GM12878 (cell line): ENCODE results near the gene SINHCAF. TPM values are rescaled to one million over a fixed set of nuclear protein-coding genes. Genes with fewer than 3 reads are reported as not detected.

Experiments used
- ASH2L ChIP-seq: fragments of 300-600, 200-600 bp; sonication (generic); IDR thresholded peaks from 2 replicates; pipeline ENCODE4 v1.6.1; 2017; ENCODE audit warnings: low read depth, mild to moderate bottlenecking, borderline replicate concordance
- BCLAF1 ChIP-seq: fragments of 450-650 bp; IDR thresholded peaks from 2 replicates; pipeline ENCODE4 v1.6.1; 2017; ENCODE audit warnings: antibody characterized with exemption, mild to moderate bottlenecking, moderate library complexity
- BHLHE40 ChIP-seq, 2 experiments: fragments of 450-650 bp in 1 of 2; IDR thresholded peaks; 2 replicates each; pipeline ENCODE4 v1.6.1; 2011 to 2017; ENCODE audit warnings: low read depth in 2 of 2, borderline replicate concordance in 1 of 2, improper control_type of control experiment in 1 of 2, low read length in 1 of 2, mild to moderate bottlenecking in 1 of 2
- BRCA1 ChIP-seq: IDR thresholded peaks from 2 replicates; pipeline ENCODE4 v1.6.1; 2011; ENCODE audit warnings: low read depth, low read length, improper control_type of control experiment
- EP300 ChIP-seq, 2 experiments: fragments of 150-350 bp in 1 of 2; IDR thresholded peaks; 2 replicates each; pipeline ENCODE4 v1.6.1; 2011 to 2012; ENCODE audit warnings: low read depth in 2 of 2, low read length in 2 of 2, borderline replicate concordance in 1 of 2, improper control_type of control experiment in 1 of 2, inconsistent platforms in 1 of 2; ENCODE audit not compliant: control insufficient read depth in 1 of 2
- FOS ChIP-seq: IDR thresholded peaks from 3 replicates; pipeline ENCODE4 v1.6.1; 2011; ENCODE audit warnings: borderline replicate concordance; ENCODE audit not compliant: insufficient read length; ENCODE audit errors: extremely low read depth
- HDAC6 ChIP-seq: fragments of 200-600 bp; sonication (generic); IDR thresholded peaks from one replicate; pipeline ENCODE4 v1.8.0; 2017; ENCODE audit warnings: antibody characterized with exemption; ENCODE audit not compliant: unreplicated experiment
- IKZF1 ChIP-seq: fragments of 450-650 bp; conservative IDR thresholded peaks from 2 replicates; pipeline ENCODE4 v1.6.1; 2017; ENCODE audit warnings: antibody characterized with exemption, mild to moderate bottlenecking
- IRF3 ChIP-seq: fragments of 450-650 bp; IDR thresholded peaks from 2 replicates; pipeline ENCODE4 v1.6.1; 2014; ENCODE audit warnings: mild to moderate bottlenecking
- MEF2A ChIP-seq: IDR thresholded peaks from 2 replicates; pipeline ENCODE4 v1.6.1; 2011; ENCODE audit warnings: low read depth, mild to moderate bottlenecking, low read length, moderate library complexity; ENCODE audit not compliant: insufficient read depth
- NR2F1 ChIP-seq: fragments of 450-650 bp; conservative IDR thresholded peaks from 2 replicates; pipeline ENCODE4 v1.6.1; 2017; ENCODE audit warnings: mild to moderate bottlenecking
- PKNOX1 ChIP-seq: fragments of 450-650 bp; IDR thresholded peaks from 2 replicates; pipeline ENCODE4 v1.6.1; 2016; ENCODE audit warnings: mild to moderate bottlenecking
- RAD21 ChIP-seq: IDR thresholded peaks from 2 replicates; pipeline ENCODE4 v1.6.1; 2011; ENCODE audit warnings: mild to moderate bottlenecking, low read depth, low read length, moderate library complexity; ENCODE audit not compliant: insufficient read depth
- RB1 ChIP-seq: fragments of 450-650 bp; formaldehyde crosslinking; IDR thresholded peaks from 2 replicates; pipeline ENCODE4 v1.6.1; 2017; ENCODE audit warnings: mild to moderate bottlenecking, borderline replicate concordance
- RUNX3 ChIP-seq: IDR thresholded peaks from 2 replicates; pipeline ENCODE4 v1.6.1; 2012; ENCODE audit warnings: low read length, inconsistent platforms
- SMAD5 ChIP-seq: IDR thresholded peaks from 2 replicates; pipeline ENCODE4 v1.6.1; 2016; ENCODE audit warnings: antibody characterized with exemption, low read depth
- SRF ChIP-seq, 2 experiments: IDR thresholded peaks; 2 replicates each; pipeline ENCODE4 v1.6.1; 2011; ENCODE audit warnings: low read depth in 2 of 2, low read length in 2 of 2, mild to moderate bottlenecking in 1 of 2, moderate library complexity in 1 of 2
- STAT1 ChIP-seq: fragments of 450-650 bp; conservative IDR thresholded peaks from 2 replicates; pipeline ENCODE4 v1.6.1; 2014; ENCODE audit warnings: antibody characterized with exemption, mild to moderate bottlenecking
- STAT3 ChIP-seq: IDR thresholded peaks from 2 replicates; pipeline ENCODE4 v1.6.1; 2011; ENCODE audit warnings: low read depth, low read length, improper control_type of control experiment
- YBX1 ChIP-seq: fragments of 450-650 bp; IDR thresholded peaks from 2 replicates; pipeline ENCODE4 v1.6.1; 2016; ENCODE audit warnings: antibody characterized with exemption
- ZNF24 ChIP-seq: fragments of 450-650 bp; IDR thresholded peaks from 2 replicates; pipeline ENCODE4 v1.6.1; 2017; ENCODE audit warnings: antibody characterized with exemption, mild to moderate bottlenecking
- ZZZ3 ChIP-seq: IDR thresholded peaks from 2 replicates; pipeline ENCODE4 v1.6.1; 2011; ENCODE audit warnings: low read depth; ENCODE audit not compliant: control insufficient read depth, insufficient read length
- polyA plus RNA-seq, 11 experiments: library from polyadenylated mRNA; depleted of rRNA in 4 of 11; unstranded in 6 of 11; stranded (reverse) in 5 of 11; fragments of >200 nt; fragmentation: Nextera tagmentation in 4 of 11; fragmentation: Illumina TruSeq in 1 of 11; extraction: Ambion mirVana in 4 of 11; extraction: Trizol in 1 of 11; gene quantifications; 1 replicate in 1 of 11; 2 replicates in 10 of 11; pipeline versions ENCODE4 v1.2.1 to v1.2.3, GENCODE V29; 2011 to 2016; ENCODE audit warnings: inconsistent platforms in 2 of 11, missing spikeins in 2 of 11, low read depth in 1 of 11
- total RNA-seq, 4 experiments: library from RNA; depleted of rRNA in 3 of 4; stranded (reverse); fragments of >200 nt in 3 of 4; fragmentation: Illumina TruSeq in 1 of 4; extraction: Trizol in 1 of 4; gene quantifications; 2 replicates each; pipeline versions ENCODE4 v1.2.1 to v1.2.3, GENCODE V29; 2013 to 2021
- TF ChIP-seq, protein P1 (sequence below): IDR thresholded peaks from 2 replicates; pipeline ENCODE4 v1.6.1; 2011; ENCODE audit warnings: low read depth, low read length, improper control_type of control experiment, borderline replicate concordance

Gene SINHCAF
- total and polyA plus RNA-seq, 10 of the 15 experiments (the other 5 are each of a cell fraction or from before 2014, with no cell fraction given) = 60.4 to 156 (median 90.3) TPM

DNA sequence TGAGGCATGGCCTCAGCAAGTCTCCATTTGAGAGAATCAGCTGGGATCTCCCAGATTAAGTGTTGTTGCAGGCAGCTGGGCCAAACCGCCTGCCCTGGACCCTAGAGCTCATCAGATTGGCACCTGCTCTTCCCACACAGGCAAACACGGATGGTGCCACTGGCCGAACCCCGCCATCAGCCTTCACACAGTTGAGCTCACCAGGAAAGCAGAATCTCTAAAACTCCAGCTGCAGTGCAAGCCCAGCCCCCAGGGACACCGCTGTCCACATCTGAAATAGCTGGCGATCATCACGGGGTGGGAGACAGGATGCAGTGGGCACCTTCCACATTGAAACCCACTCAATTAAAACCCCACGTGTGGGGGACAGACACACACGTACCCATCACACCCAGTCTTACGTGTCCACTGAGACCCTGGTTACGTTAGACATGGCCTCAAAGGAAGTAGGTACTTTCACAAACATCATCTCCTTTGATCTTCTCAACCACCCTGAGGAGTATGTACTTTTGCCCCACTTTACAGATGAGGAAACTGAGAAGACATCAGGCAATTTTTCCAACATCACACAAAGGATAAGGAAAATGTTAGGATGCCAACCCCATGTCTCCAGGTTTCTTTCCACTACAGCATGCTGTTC lies 88.8 kb downstream of the SINHCAF start (continued):
- TF ChIP-seq BCLAF1 (no peak), ZNF24 (no peak), NR2F1 (no peak), IRF3 (no peak), RUNX3 (0 out of 2 replicates have a peak, but pooled peaks have one; percentile 4), RAD21 (no peak), PKNOX1 (no peak), IKZF1 (0 out of 2 replicates have a peak, but pooled peaks have one; percentile 28), BRCA1 (no peak), EP300 (IDR thresholded peaks at IDR 0.05; ENCODE audit: borderline replicate concordance in 1 of 2, control insufficient read depth in 1 of 2, low read depth in 2 of 2, low read length in 2 of 2) (peak in 1 of 2 experiments; percentile 76; a peak in 2 of 4 replicates), STAT3 (no peak), ASH2L (no peak), YBX1 (no peak), SMAD5 (no peak), FOS (no peak), SRF (IDR thresholded peaks at IDR 0.05; ENCODE audit: low read depth in 2 of 2, low read length in 2 of 2) (no peak), HDAC6 (no peak), BHLHE40 (IDR thresholded peaks at IDR 0.05; ENCODE audit: borderline replicate concordance in 1 of 2, low read depth in 2 of 2, low read length in 1 of 2) (peak in 1 of 2 experiments; percentile 34; a peak in 1 of 4 replicates), STAT1 (no peak), RB1 (no peak), ZZZ3 (no peak), MEF2A (no peak)
- TF ChIP-seq, protein P1, sequence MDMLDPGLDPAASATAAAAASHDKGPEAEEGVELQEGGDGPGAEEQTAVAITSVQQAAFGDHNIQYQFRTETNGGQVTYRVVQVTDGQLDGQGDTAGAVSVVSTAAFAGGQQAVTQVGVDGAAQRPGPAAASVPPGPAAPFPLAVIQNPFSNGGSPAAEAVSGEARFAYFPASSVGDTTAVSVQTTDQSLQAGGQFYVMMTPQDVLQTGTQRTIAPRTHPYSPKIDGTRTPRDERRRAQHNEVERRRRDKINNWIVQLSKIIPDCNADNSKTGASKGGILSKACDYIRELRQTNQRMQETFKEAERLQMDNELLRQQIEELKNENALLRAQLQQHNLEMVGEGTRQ = no peak
